Erythroblast (primary cell): ENCODE measurements around the gene CLTCL1.

Experiments used
- GATA1 ChIP-seq: IDR thresholded peaks from 2 replicates; pipeline ENCODE4 v1.6.1; 2011; ENCODE audit warnings: low read depth, mild to moderate bottlenecking, control low read depth, low read length, moderate library complexity
- POLR2A ChIP-seq: IDR thresholded peaks from 2 replicates; pipeline ENCODE4 v1.6.1; 2011; ENCODE audit warnings: mild to moderate bottlenecking, low read length

DNA sequence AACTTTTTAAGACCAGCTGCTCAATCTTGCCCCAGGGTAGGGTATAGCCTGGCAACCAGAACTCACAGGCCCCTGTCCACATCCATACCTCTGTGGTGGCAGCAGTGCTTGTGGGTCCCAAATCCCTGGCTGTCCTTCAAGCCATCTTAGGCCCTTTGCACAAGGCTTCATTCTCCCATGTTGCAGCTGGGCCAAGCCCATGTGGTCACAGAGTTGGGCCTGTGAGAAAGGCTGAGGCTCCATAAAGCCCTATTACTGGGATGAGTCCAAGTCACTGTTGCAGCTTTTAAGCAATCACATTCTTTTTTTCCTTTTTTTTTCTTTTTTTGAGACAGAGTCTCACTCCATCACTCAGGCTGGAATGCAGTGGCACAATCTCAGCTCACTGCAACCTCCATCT lies 65.1 kb downstream of the CLTCL1 start:
- TF ChIP-seq POLR2A (no peak), GATA1 (no peak)
